ENCODE measurements around the gene FARSA.
"Not testable (repeated sequence)": the region's sequence is repeated elsewhere in the genome, so short reads cannot be mapped to it uniquely, and the experiment has no call there.

The FARSA gene

GRCh38 chr19:12930002-12930645 is 3.4 kb downstream of the FARSA start:
- Histone ChIP-seq H3K27me3 (ENCODE audit: control insufficient read depth, insufficient read depth, low read length) (no peaks in the 10 kb centered on the region), H3K36me3 (ENCODE audit: control insufficient read depth, low read depth, low read length) (peaks cover 42% of the 10 kb centered on the region), H3K9me3 (ENCODE audit: control insufficient read depth, low read depth, low read length) (no peaks in the 10 kb centered on the region), H3K4me1 (ENCODE audit: control insufficient read depth, low read depth, low read length) (peaks cover 4% of the 10 kb centered on the region), H3K27ac (ENCODE audit: low read length) (no peak overlapping the region), H3K4me3 (ENCODE audit: low read length) (no peak overlapping the region), H3K9ac (ENCODE audit: low read length) (no peak overlapping the region)

- H3K27me3 ChIP-seq (ENCODE audit: control insufficient read depth, insufficient read depth, low read length) = no peaks in the 10 kb centered on the region
- no peak overlapping the region for H3K27ac ChIP-seq (ENCODE audit: low read length)
- no peaks in the 10 kb centered on the region for H3K9me3 ChIP-seq (ENCODE audit: control insufficient read depth, low read depth, low read length)
- no peak overlapping the region for H3K9ac ChIP-seq (ENCODE audit: low read length)
- H3K4me1 ChIP-seq (ENCODE audit: control insufficient read depth, low read depth, low read length) = no peaks in the 10 kb centered on the region
- no peak overlapping the region for H3K4me3 ChIP-seq (ENCODE audit: low read length)
- H3K36me3 ChIP-seq (ENCODE audit: control insufficient read depth, low read depth, low read length) = peaks cover 61% of the 10 kb centered on the region
Measured at GRCh38 chr19:12924621-12925310, 8.7 kb downstream of the FARSA start.

GRCh38 chr19:12922959-12923358 is 10.6 kb downstream of the FARSA start:
- no peaks in the 10 kb centered on the region for H3K4me1 ChIP-seq (ENCODE audit: control insufficient read depth, low read depth, low read length)
- no peaks in the 10 kb centered on the region for H3K9me3 ChIP-seq (ENCODE audit: control insufficient read depth, low read depth, low read length)
- no peak overlapping the region for H3K4me3 ChIP-seq (ENCODE audit: low read length)
- H3K9ac ChIP-seq (ENCODE audit: low read length) = no peak overlapping the region
- H3K27ac ChIP-seq (ENCODE audit: low read length) = no peak overlapping the region
- H3K36me3 ChIP-seq (ENCODE audit: control insufficient read depth, low read depth, low read length) = peaks cover 43% of the 10 kb centered on the region
- H3K27me3 ChIP-seq (ENCODE audit: control insufficient read depth, insufficient read depth, low read length) = peaks cover 11% of the 10 kb centered on the region

- H3K36me3 ChIP-seq (ENCODE audit: control insufficient read depth, low read depth, low read length) = peaks cover 27% of the 10 kb centered on the region
- peaks cover 13% of the 10 kb centered on the region for H3K27me3 ChIP-seq (ENCODE audit: control insufficient read depth, insufficient read depth, low read length)
- H3K27ac ChIP-seq (ENCODE audit: low read length) = no peak overlapping the region
- H3K4me3 ChIP-seq (ENCODE audit: low read length) = no peak overlapping the region
- H3K9ac ChIP-seq (ENCODE audit: low read length) = no peak overlapping the region
- H3K9me3 ChIP-seq (ENCODE audit: control insufficient read depth, low read depth, low read length) = no peaks in the 10 kb centered on the region
- H3K4me1 ChIP-seq (ENCODE audit: control insufficient read depth, low read depth, low read length) = no peaks in the 10 kb centered on the region
Measured at GRCh38 chr19:12921047-12921446, 12.5 kb downstream of the FARSA start.

DNA sequence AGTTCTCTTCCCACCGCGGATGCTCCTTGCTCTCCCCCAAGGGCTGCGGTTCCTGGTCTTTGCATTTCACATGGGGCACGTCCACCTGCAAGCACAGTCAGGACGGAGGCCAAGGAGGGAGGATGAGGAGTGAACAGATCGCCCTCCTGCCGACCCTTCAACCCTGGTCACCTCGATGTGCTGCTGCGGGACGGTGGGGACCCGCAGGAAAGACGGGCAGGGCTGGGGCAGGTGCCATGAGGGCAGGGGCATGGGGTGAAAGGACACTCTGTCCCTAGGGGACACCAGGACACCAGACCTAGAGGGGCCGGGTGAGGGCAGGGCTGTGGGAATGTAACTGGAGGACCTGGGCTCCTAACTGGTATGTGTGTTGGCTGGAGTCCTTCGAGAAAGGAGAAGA is 15.3 kb downstream of the FARSA start:
- H3K9me3 ChIP-seq (ENCODE audit: control insufficient read depth, low read depth, low read length) = no peaks in the 10 kb centered on the region

GRCh38 chr19:12915860-12916259 is 17.7 kb downstream of the FARSA start:
- not testable (repeated sequence) for H3K9ac ChIP-seq (ENCODE audit: low read length); H3K36me3 ChIP-seq (ENCODE audit: control insufficient read depth, low read depth, low read length); H3K4me3 ChIP-seq (ENCODE audit: low read length); H3K27ac ChIP-seq (ENCODE audit: low read length); H3K9me3 ChIP-seq (ENCODE audit: control insufficient read depth, low read depth, low read length)
- Histone ChIP-seq H3K27me3 (ENCODE audit: control insufficient read depth, insufficient read depth, low read length) (peaks cover 13% of the 10 kb centered on the region), H3K4me1 (ENCODE audit: control insufficient read depth, low read depth, low read length) (peaks cover 12% of the 10 kb centered on the region)

More for the DNA sequence above, 15.3 kb downstream of the FARSA start:
- H3K4me3 ChIP-seq (ENCODE audit: low read length) = no peak overlapping the region
- no peak overlapping the region for H3K27ac ChIP-seq (ENCODE audit: low read length)
- H3K4me1 ChIP-seq (ENCODE audit: control insufficient read depth, low read depth, low read length) = peaks cover 7% of the 10 kb centered on the region
- peaks cover 13% of the 10 kb centered on the region for H3K27me3 ChIP-seq (ENCODE audit: control insufficient read depth, insufficient read depth, low read length)
- peaks cover 7% of the 10 kb centered on the region for H3K36me3 ChIP-seq (ENCODE audit: control insufficient read depth, low read depth, low read length)
- H3K9ac ChIP-seq (ENCODE audit: low read length) = no peak overlapping the region

- no peak overlapping the region for H3K27ac ChIP-seq (ENCODE audit: low read length)
- H3K4me3 ChIP-seq (ENCODE audit: low read length) = no peak overlapping the region
- H3K9ac ChIP-seq (ENCODE audit: low read length) = no peak overlapping the region
Measured at GRCh38 chr19:12913851-12914690, 19.4 kb downstream of the FARSA start.

GRCh38 chr19:12913011-12913561 is 20.4 kb downstream of the FARSA start:
- Histone ChIP-seq H3K27me3 (ENCODE audit: control insufficient read depth, insufficient read depth, low read length) (peaks cover 4% of the 10 kb centered on the region), H3K9me3 (ENCODE audit: control insufficient read depth, low read depth, low read length) (no peaks in the 10 kb centered on the region), H3K36me3 (ENCODE audit: control insufficient read depth, low read depth, low read length) (no peaks in the 10 kb centered on the region), H3K4me1 (ENCODE audit: control insufficient read depth, low read depth, low read length) (peaks cover 12% of the 10 kb centered on the region), H3K27ac (ENCODE audit: low read length) (no peak overlapping the region), H3K9ac (ENCODE audit: low read length) (no peak overlapping the region), H3K4me3 (ENCODE audit: low read length) (no peak overlapping the region)

More at GRCh38 chr19:12913851-12914690, 19.4 kb downstream of the FARSA start:
- H3K36me3 ChIP-seq (ENCODE audit: control insufficient read depth, low read depth, low read length) = no peaks in the 10 kb centered on the region
- peaks cover 12% of the 10 kb centered on the region for H3K4me1 ChIP-seq (ENCODE audit: control insufficient read depth, low read depth, low read length)
- peaks cover 13% of the 10 kb centered on the region for H3K27me3 ChIP-seq (ENCODE audit: control insufficient read depth, insufficient read depth, low read length)
- no peaks in the 10 kb centered on the region for H3K9me3 ChIP-seq (ENCODE audit: control insufficient read depth, low read depth, low read length)

DNA sequence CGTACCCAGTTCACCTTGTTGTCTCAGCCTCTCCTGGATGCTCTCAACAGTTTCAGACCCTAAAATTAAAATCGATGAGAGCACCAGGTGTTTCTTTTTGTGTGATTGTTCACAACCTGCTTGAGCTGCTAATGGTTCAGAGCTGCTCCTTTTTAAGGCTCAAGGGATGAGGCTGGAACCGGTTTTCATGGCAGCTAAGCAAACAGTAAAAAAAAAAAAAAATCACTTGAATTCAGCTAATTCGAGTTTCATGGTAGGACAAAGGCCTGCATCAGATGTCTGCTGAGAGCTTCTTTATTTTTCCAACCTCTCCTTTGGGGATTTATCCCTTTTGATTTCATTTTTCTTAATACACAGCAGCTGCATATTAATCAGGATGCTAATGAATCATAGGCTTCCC is 20.9 kb downstream of the FARSA start:
- H3K4me3 ChIP-seq (ENCODE audit: low read length) = no peak overlapping the region
- peaks cover 12% of the 10 kb centered on the region for H3K4me1 ChIP-seq (ENCODE audit: control insufficient read depth, low read depth, low read length)
- no peaks in the 10 kb centered on the region for H3K27me3 ChIP-seq (ENCODE audit: control insufficient read depth, insufficient read depth, low read length)
- no peaks in the 10 kb centered on the region for H3K36me3 ChIP-seq (ENCODE audit: control insufficient read depth, low read depth, low read length)
- no peak overlapping the region for H3K27ac ChIP-seq (ENCODE audit: low read length)
- H3K9ac ChIP-seq (ENCODE audit: low read length) = no peak overlapping the region
- H3K9me3 ChIP-seq (ENCODE audit: control insufficient read depth, low read depth, low read length) = no peaks in the 10 kb centered on the region

GRCh38 chr19:12907166-12907565 is 26.3 kb downstream of the FARSA start:
- Histone ChIP-seq H3K36me3 (ENCODE audit: control insufficient read depth, low read depth, low read length) (no peaks in the 10 kb centered on the region), H3K4me1 (ENCODE audit: control insufficient read depth, low read depth, low read length) (no peaks in the 10 kb centered on the region), H3K9ac (ENCODE audit: low read length) (no peak overlapping the region), H3K9me3 (ENCODE audit: control insufficient read depth, low read depth, low read length) (no peaks in the 10 kb centered on the region), H3K4me3 (ENCODE audit: low read length) (no peak overlapping the region), H3K27ac (ENCODE audit: low read length) (no peak overlapping the region), H3K27me3 (ENCODE audit: control insufficient read depth, insufficient read depth, low read length) (no peaks in the 10 kb centered on the region)

- peaks cover 30% of the 10 kb centered on the region for H3K36me3 ChIP-seq (ENCODE audit: control insufficient read depth, low read depth, low read length)
- H3K9me3 ChIP-seq (ENCODE audit: control insufficient read depth, low read depth, low read length) = no peaks in the 10 kb centered on the region
- H3K4me1 ChIP-seq (ENCODE audit: control insufficient read depth, low read depth, low read length) = no peaks in the 10 kb centered on the region
- H3K27ac ChIP-seq (ENCODE audit: low read length) = no peak overlapping the region
- no peak overlapping the region for H3K9ac ChIP-seq (ENCODE audit: low read length)
- no peak overlapping the region for H3K4me3 ChIP-seq (ENCODE audit: low read length)
- no peaks in the 10 kb centered on the region for H3K27me3 ChIP-seq (ENCODE audit: control insufficient read depth, insufficient read depth, low read length)
Measured at GRCh38 chr19:12899891-12900518, 33.5 kb downstream of the FARSA start.
